Measurements from ENCODE around the gene DSCAML1. TPM values are rescaled to one million over a fixed set of nuclear protein-coding genes. Genes with fewer than 3 reads are reported as not detected.

The DSCAML1 gene
- total RNA-seq, 6 donors from 2014 or later: 0.30 to 3.1 (median 1.3) TPM

GRCh38 chr11:117444711-117445658 is 352.0 kb downstream of the DSCAML1 start:
- no peaks in the 10 kb centered on the region for H3K36me3 ChIP-seq
- TF ChIP-seq POLR2A (IDR thresholded peaks at IDR 0.05): no peak
- TF ChIP-seq, protein P1, sequence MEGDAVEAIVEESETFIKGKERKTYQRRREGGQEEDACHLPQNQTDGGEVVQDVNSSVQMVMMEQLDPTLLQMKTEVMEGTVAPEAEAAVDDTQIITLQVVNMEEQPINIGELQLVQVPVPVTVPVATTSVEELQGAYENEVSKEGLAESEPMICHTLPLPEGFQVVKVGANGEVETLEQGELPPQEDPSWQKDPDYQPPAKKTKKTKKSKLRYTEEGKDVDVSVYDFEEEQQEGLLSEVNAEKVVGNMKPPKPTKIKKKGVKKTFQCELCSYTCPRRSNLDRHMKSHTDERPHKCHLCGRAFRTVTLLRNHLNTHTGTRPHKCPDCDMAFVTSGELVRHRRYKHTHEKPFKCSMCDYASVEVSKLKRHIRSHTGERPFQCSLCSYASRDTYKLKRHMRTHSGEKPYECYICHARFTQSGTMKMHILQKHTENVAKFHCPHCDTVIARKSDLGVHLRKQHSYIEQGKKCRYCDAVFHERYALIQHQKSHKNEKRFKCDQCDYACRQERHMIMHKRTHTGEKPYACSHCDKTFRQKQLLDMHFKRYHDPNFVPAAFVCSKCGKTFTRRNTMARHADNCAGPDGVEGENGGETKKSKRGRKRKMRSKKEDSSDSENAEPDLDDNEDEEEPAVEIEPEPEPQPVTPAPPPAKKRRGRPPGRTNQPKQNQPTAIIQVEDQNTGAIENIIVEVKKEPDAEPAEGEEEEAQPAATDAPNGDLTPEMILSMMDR (IDR thresholded peaks at IDR 0.05): no peak
- no peak for TF ChIP-seq POLR2AphosphoS5 (IDR thresholded peaks at IDR 0.05)
- TF ChIP-seq EP300 (IDR thresholded peaks at IDR 0.05): no peak

DNA sequence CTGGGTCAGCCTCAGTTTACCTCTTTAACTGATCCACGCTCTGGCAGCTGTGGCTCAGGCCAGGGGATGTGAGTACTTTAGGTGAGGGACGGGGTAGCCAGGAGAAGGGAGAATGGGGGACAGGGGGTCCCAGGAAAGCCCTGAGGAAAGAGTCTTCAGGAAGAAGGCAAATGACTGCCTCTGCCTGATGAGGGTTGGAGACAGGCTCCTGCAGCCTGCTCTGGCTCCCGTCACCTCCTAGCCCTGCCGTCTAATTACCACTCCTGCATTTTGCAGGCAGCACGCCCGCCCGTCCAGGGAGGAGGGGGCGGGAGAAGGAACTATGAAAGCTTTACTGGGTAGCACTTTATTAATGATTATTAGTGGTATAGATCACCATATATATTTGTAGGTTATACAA is 352.8 kb downstream of the DSCAML1 start:
- 60 to 77% methylated on average over 8 of the region's 8 CpGs for WGBS, 2 donors
- ATAC-seq (ENCODE audit: low FRiP score in 2 of 2): no peak
- no peaks in the 10 kb centered on the region for H3K27me3 ChIP-seq
- H3K27ac ChIP-seq: no peak overlapping the region
- no peaks in the 10 kb centered on the region for H3K9me3 ChIP-seq
- no peak overlapping the region for H3K4me3 ChIP-seq
- TF ChIP-seq EP300 (IDR thresholded peaks at IDR 0.05): no peak
- no peak for TF ChIP-seq POLR2AphosphoS5 (IDR thresholded peaks at IDR 0.05)
- TF ChIP-seq, protein P1 (IDR thresholded peaks at IDR 0.05): no peak
- no peak for TF ChIP-seq POLR2A (IDR thresholded peaks at IDR 0.05)
- DNase-seq: no peak
- H3K4me1 ChIP-seq: no peaks in the 10 kb centered on the region
- H3K36me3 ChIP-seq: no peaks in the 10 kb centered on the region

More at GRCh38 chr11:117444711-117445658, 352.0 kb downstream of the DSCAML1 start:
- H3K27ac ChIP-seq: no peak overlapping the region
- WGBS, 2 donors: 56 to 64% methylated on average over 14 to 16 of the region's 17 CpGs
- no peaks in the 10 kb centered on the region for H3K9me3 ChIP-seq
- no peaks in the 10 kb centered on the region for H3K27me3 ChIP-seq
- ATAC-seq (ENCODE audit: low FRiP score in 2 of 2) (no peak), DNase-seq (peak in 1 of 2 donors; percentile 35)
- H3K4me1 ChIP-seq: no peaks in the 10 kb centered on the region
- H3K4me3 ChIP-seq: no peak overlapping the region

DNA sequence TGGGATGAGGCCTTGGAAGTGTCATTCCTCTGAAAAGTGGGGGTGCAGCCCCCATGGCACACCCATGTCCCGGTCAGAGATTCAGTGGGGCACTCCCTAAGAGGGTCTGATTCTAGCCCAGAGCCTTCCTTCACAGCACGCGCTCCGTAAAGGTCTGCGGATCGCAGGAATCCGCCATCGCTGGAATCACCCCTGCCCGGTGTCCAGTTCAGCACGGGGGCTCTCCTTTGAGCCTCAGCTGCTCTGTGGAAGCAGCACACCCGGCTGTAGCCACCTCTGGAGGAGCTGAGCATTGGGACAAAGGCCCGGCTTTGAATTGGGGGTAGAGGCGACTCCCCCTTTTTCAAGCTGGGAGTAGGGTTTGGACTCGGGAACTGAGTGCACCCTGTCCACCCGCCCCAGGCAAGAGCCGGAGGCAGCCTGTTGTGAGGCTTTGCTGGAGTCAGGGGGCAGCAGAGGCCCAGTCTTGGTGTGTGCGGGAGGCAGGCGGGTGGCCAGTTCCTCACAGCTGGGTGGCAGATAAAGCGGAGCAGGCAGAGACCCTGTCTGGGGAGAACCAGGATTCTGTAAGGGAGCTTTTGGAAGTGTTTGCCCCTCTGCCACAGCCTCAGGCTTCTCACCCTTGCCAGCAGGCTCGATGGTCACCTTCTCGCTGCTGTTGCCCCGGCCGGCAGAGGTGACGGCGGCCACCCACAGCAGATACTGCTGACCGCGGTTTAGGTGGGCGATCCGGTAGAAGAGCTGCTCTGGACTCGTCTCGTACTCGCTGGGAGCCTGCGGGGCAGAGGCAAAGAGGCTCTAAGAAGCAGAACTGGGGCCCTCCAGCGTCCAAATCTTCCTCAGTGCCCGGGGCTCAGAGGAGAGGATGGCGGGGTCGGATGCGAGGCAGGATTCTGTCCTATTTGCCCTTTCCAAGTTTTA is 353.5 kb downstream of the DSCAML1 start:
- ATAC-seq (ENCODE audit: low FRiP score in 2 of 2) (peak; percentile 56 to 73), DNase-seq (peak in 1 of 2 donors; percentile 36)
- Histone ChIP-seq H3K4me1 (no peaks in the 10 kb centered on the region), H3K9me3 (no peaks in the 10 kb centered on the region), H3K36me3 (no peaks in the 10 kb centered on the region), H3K27me3 (no peaks in the 10 kb centered on the region), H3K27ac (no peak overlapping the region), H3K4me3 (no peak overlapping the region)
- WGBS, 2 donors: 52% methylated on average over 30 of the region's 38 CpGs; no CpG with 5 or more reads in 1 of the 2 donors
- TF ChIP-seq EP300 (IDR thresholded peaks at IDR 0.05): no peak
- TF ChIP-seq, protein P1 (IDR thresholded peaks at IDR 0.05): peak in 5 of 6 experiments; percentile 27 to 67 (median 53)

DNA sequence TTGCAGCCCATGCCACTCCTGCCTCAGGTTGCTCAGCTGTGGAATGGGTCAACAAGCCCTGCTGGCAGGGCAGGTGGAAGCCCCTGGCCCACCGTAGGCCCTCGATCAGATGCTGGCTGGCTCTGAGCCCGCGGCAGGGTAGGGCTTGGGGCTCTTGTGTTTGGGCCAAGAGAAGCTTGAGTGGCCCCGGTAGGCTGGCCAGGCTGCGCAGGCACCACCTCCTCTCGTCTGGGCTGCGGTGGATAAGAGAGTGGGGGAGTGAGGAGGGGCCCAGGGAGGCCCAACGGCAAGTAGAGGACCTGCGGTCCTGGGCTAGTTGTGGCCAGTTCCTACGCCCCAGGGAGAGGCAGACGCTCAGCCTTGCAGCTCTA is 354.2 kb downstream of the DSCAML1 start:
- no peak for TF ChIP-seq EP300 (IDR thresholded peaks at IDR 0.05)
- TF ChIP-seq, protein P1 (IDR thresholded peaks at IDR 0.05): no peak
- no peak for TF ChIP-seq POLR2AphosphoS5 (IDR thresholded peaks at IDR 0.05)
- TF ChIP-seq POLR2A (IDR thresholded peaks at IDR 0.05): no peak
- ATAC-seq (ENCODE audit: low FRiP score in 2 of 2) (peak in 1 of 2 donors; percentile 1), DNase-seq (no peak)
- Histone ChIP-seq H3K27me3 (no peaks in the 10 kb centered on the region), H3K27ac (no peak overlapping the region), H3K9me3 (no peaks in the 10 kb centered on the region), H3K4me3 (no peak overlapping the region), H3K4me1 (no peaks in the 10 kb centered on the region), H3K36me3 (no peaks in the 10 kb centered on the region)
- WGBS, 2 donors: 67 to 90% methylated on average over 6 to 8 of the region's 12 CpGs

Measured in upper lobe of left lung (tissue), 6 donors.